ENCODE measurements around the gene THRB. TPM values are rescaled to one million over a fixed set of nuclear protein-coding genes. Genes with fewer than 3 reads are reported as not detected.

Gene THRB
- total and polyA plus RNA-seq, 5 donors from 2014 or later, result 0.30 TPM; not detected in 4

DNA sequence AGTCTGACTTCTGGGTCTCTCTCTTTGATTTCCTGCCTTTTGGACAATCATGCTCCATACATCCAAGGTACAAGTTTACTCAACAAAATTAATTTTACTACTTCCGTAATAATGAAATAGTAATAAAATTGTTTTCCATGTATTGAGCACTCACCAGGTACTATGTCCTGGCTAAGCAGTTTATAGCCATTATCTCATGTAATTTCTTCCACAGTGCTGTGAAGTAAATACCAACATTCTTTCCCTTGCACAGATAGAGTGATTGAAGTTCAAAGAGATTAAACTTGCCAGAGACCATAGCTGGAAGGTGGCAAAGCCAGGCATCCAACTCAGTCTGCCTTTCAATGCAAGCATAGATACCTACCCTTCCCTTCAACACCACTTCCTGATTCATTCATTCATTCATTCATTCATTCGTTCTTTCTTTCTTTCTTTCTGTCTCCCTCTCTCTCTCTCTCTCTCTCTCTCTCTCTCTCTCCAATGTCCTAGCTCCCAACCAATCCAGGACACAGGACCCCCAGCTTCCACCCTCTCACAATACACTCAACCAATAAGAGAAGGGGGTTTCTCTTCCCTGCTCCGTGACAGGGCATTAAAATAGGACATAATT is 12.4 kb downstream of the THRB start:
- DNase-seq, result no peak
- H3K4me1 Mint-ChIP-seq, result no peaks in the 10 kb centered on the region
- no peak overlapping the region for H3K27ac Mint-ChIP-seq
- H3K27ac ChIP-seq (ENCODE audit: insufficient read depth, low read length, poor library complexity, severe bottlenecking), result no peak overlapping the region
- H3K36me3 Mint-ChIP-seq, result no peaks in the 10 kb centered on the region
- H3K36me3 ChIP-seq (ENCODE audit: control insufficient read depth, insufficient read depth, low read length), result no peaks in the 10 kb centered on the region
- H3K9me3 ChIP-seq (ENCODE audit: control insufficient read depth in 2 of 2, low read length in 2 of 2), result no peaks in the 10 kb centered on the region
- no peak overlapping the region for H3K4me3 ChIP-seq (ENCODE audit: low read depth, low read length)
- H3K27me3 Mint-ChIP-seq, result no peaks in the 10 kb centered on the region
- H3K4me3 Mint-ChIP-seq, result no peak overlapping the region
- H3K4me1 ChIP-seq (ENCODE audit: control insufficient read depth, insufficient read depth, low read length, poor library complexity, severe bottlenecking), result no peaks in the 10 kb centered on the region
- peaks cover 0 to 3% (median 0%) of the 10 kb centered on the region in 7 donors for H3K9me3 Mint-ChIP-seq
- H3K27me3 ChIP-seq (ENCODE audit: control insufficient read depth, insufficient read depth, low read length), result no peaks in the 10 kb centered on the region
- no peak for ATAC-seq (ENCODE audit: low read depth in 2 of 2)

DNA sequence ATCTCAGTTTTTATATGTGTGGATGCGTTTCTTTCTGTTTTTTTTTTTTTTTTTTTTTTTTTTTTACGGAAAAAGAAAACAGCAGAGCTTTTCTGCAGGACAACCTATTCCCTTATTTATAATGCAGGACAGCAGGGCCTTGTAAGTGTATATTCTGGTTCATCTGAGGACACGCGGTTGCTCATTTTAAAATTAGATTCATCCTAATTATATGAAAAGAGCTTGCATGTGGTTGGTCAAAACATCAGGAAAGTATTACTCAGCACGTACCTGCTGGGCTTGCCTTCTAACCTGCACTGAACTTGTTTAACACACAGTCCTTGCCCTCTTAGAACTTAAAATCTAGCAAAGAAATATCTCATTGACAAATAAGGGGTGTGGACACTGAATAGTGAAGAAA is 13.5 kb downstream of the THRB start:
- Mint-ChIP-seq H3K4me3 (no peak overlapping the region), H3K9me3 (peaks cover 0 to 3% (median 0%) of the 10 kb centered on the region in 7 donors), H3K27ac (no peak overlapping the region), H3K36me3 (no peaks in the 10 kb centered on the region), H3K27me3 (no peaks in the 10 kb centered on the region), H3K4me1 (no peaks in the 10 kb centered on the region)
- no peak overlapping the region for H3K4me3 ChIP-seq (ENCODE audit: low read depth, low read length)
- DNase-seq (no peak), ATAC-seq (ENCODE audit: low read depth in 2 of 2) (no peak)
- no peak overlapping the region for H3K27ac ChIP-seq (ENCODE audit: insufficient read depth, low read length, poor library complexity, severe bottlenecking)
- no peaks in the 10 kb centered on the region for H3K9me3 ChIP-seq (ENCODE audit: control insufficient read depth in 2 of 2, low read length in 2 of 2)
- no peaks in the 10 kb centered on the region for H3K36me3 ChIP-seq (ENCODE audit: control insufficient read depth, insufficient read depth, low read length)
- no peaks in the 10 kb centered on the region for H3K4me1 ChIP-seq (ENCODE audit: control insufficient read depth, insufficient read depth, low read length, poor library complexity, severe bottlenecking)
- no peaks in the 10 kb centered on the region for H3K27me3 ChIP-seq (ENCODE audit: control insufficient read depth, insufficient read depth, low read length)

GRCh38 chr3:24480497-24480896 is 14.2 kb downstream of the THRB start:
- Histone ChIP-seq H3K36me3 (ENCODE audit: control insufficient read depth, insufficient read depth, low read length) (no peaks in the 10 kb centered on the region), H3K27me3 (ENCODE audit: control insufficient read depth, insufficient read depth, low read length) (no peaks in the 10 kb centered on the region), H3K9me3 (ENCODE audit: control insufficient read depth in 2 of 2, low read length in 2 of 2) (no peaks in the 10 kb centered on the region), H3K4me1 (ENCODE audit: control insufficient read depth, insufficient read depth, low read length, poor library complexity, severe bottlenecking) (no peaks in the 10 kb centered on the region), H3K4me3 (ENCODE audit: low read depth, low read length) (no peak overlapping the region), H3K27ac (ENCODE audit: insufficient read depth, low read length, poor library complexity, severe bottlenecking) (no peak overlapping the region)
- Mint-ChIP-seq H3K27me3 (no peaks in the 10 kb centered on the region), H3K9me3 (peaks cover 0 to 3% (median 0%) of the 10 kb centered on the region in 7 donors), H3K36me3 (no peaks in the 10 kb centered on the region), H3K4me3 (no peak overlapping the region), H3K4me1 (no peaks in the 10 kb centered on the region), H3K27ac (no peak overlapping the region)
- DNase-seq (no peak), ATAC-seq (ENCODE audit: low read depth in 2 of 2) (no peak)

- Mint-ChIP-seq H3K36me3 (no peaks in the 10 kb centered on the region), H3K4me1 (no peaks in the 10 kb centered on the region), H3K27me3 (no peaks in the 10 kb centered on the region), H3K9me3 (peaks cover 0 to 3% (median 0%) of the 10 kb centered on the region in 7 donors), H3K27ac (peak overlapping the region in 1 of 3 donors; percentile 75), H3K4me3 (no peak overlapping the region)
- Histone ChIP-seq H3K9me3 (ENCODE audit: control insufficient read depth in 2 of 2, low read length in 2 of 2) (no peaks in the 10 kb centered on the region), H3K4me3 (ENCODE audit: low read depth, low read length) (no peak overlapping the region), H3K4me1 (ENCODE audit: control insufficient read depth, insufficient read depth, low read length, poor library complexity, severe bottlenecking) (no peaks in the 10 kb centered on the region), H3K36me3 (ENCODE audit: control insufficient read depth, insufficient read depth, low read length) (no peaks in the 10 kb centered on the region), H3K27ac (ENCODE audit: insufficient read depth, low read length, poor library complexity, severe bottlenecking) (no peak overlapping the region), H3K27me3 (ENCODE audit: control insufficient read depth, insufficient read depth, low read length) (no peaks in the 10 kb centered on the region)
- no peak for DNase-seq
- ATAC-seq (ENCODE audit: low read depth in 2 of 2), result no peak
Observed at GRCh38 chr3:24479816-24480215, 14.8 kb downstream of the THRB start.

- H3K9me3 Mint-ChIP-seq, result peaks cover 0 to 7% (median 3%) of the 10 kb centered on the region in 7 donors
- no peak overlapping the region for H3K27ac ChIP-seq (ENCODE audit: insufficient read depth, low read length, poor library complexity, severe bottlenecking)
- no peak overlapping the region for H3K4me3 ChIP-seq (ENCODE audit: low read depth, low read length)
- H3K27me3 Mint-ChIP-seq, result no peaks in the 10 kb centered on the region
- DNase-seq, result no peak
- no peaks in the 10 kb centered on the region for H3K9me3 ChIP-seq (ENCODE audit: control insufficient read depth in 2 of 2, low read length in 2 of 2)
- no peaks in the 10 kb centered on the region for H3K4me1 Mint-ChIP-seq
- H3K27me3 ChIP-seq (ENCODE audit: control insufficient read depth, insufficient read depth, low read length), result no peaks in the 10 kb centered on the region
- no peak overlapping the region for H3K4me3 Mint-ChIP-seq
- H3K27ac Mint-ChIP-seq, result no peak overlapping the region
- H3K36me3 Mint-ChIP-seq, result no peaks in the 10 kb centered on the region
- no peaks in the 10 kb centered on the region for H3K4me1 ChIP-seq (ENCODE audit: control insufficient read depth, insufficient read depth, low read length, poor library complexity, severe bottlenecking)
- no peaks in the 10 kb centered on the region for H3K36me3 ChIP-seq (ENCODE audit: control insufficient read depth, insufficient read depth, low read length)
- no peak for ATAC-seq (ENCODE audit: low read depth in 2 of 2)
Observed at GRCh38 chr3:24476871-24477656, 17.6 kb downstream of the THRB start.

DNA sequence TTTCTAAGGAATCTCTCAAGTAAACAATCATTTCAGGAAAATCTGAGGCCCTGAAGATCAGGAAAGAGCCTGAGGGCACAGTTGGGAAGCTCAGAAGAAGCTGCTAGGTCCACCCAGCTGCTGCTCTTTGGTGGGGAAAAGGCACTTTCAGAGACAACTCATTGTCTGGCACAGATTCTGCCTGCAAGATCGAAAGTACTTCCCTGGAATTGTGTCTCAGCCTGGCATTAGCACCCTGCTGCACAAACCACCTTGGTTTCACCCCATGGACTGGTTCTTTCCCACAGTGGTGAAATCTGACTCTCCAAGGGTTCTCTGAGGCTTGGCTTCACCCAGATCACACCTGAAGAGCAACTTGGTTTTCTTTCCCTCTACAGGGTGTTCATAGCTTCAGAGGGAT is 18.7 kb downstream of the THRB start:
- no peaks in the 10 kb centered on the region for H3K4me1 ChIP-seq (ENCODE audit: control insufficient read depth, insufficient read depth, low read length, poor library complexity, severe bottlenecking)
- no peak for DNase-seq
- no peaks in the 10 kb centered on the region for H3K27me3 ChIP-seq (ENCODE audit: control insufficient read depth, insufficient read depth, low read length)
- no peaks in the 10 kb centered on the region for H3K27me3 Mint-ChIP-seq
- H3K4me3 ChIP-seq (ENCODE audit: low read depth, low read length), result no peak overlapping the region
- no peak for ATAC-seq (ENCODE audit: low read depth in 2 of 2)
- H3K36me3 ChIP-seq (ENCODE audit: control insufficient read depth, insufficient read depth, low read length), result no peaks in the 10 kb centered on the region
- H3K4me1 Mint-ChIP-seq, result no peaks in the 10 kb centered on the region
- no peak overlapping the region for H3K27ac Mint-ChIP-seq
- peaks cover 0 to 13% (median 3%) of the 10 kb centered on the region in 7 donors for H3K9me3 Mint-ChIP-seq
- H3K4me3 Mint-ChIP-seq, result no peak overlapping the region
- H3K36me3 Mint-ChIP-seq, result no peaks in the 10 kb centered on the region
- H3K27ac ChIP-seq (ENCODE audit: insufficient read depth, low read length, poor library complexity, severe bottlenecking), result no peak overlapping the region
- H3K9me3 ChIP-seq (ENCODE audit: control insufficient read depth in 2 of 2, low read length in 2 of 2), result no peaks in the 10 kb centered on the region

- H3K27ac Mint-ChIP-seq, result no peak overlapping the region
- Histone ChIP-seq H3K27me3 (ENCODE audit: control insufficient read depth, insufficient read depth, low read length) (no peaks in the 10 kb centered on the region), H3K36me3 (ENCODE audit: control insufficient read depth, insufficient read depth, low read length) (no peaks in the 10 kb centered on the region), H3K27ac (ENCODE audit: insufficient read depth, low read length, poor library complexity, severe bottlenecking) (no peak overlapping the region), H3K9me3 (ENCODE audit: control insufficient read depth in 2 of 2, low read length in 2 of 2) (no peaks in the 10 kb centered on the region), H3K4me1 (ENCODE audit: control insufficient read depth, insufficient read depth, low read length, poor library complexity, severe bottlenecking) (no peaks in the 10 kb centered on the region), H3K4me3 (ENCODE audit: low read depth, low read length) (no peak overlapping the region)
- peaks cover 0 to 13% (median 0%) of the 10 kb centered on the region in 7 donors for H3K9me3 Mint-ChIP-seq
- no peaks in the 10 kb centered on the region for H3K27me3 Mint-ChIP-seq
- no peak overlapping the region for H3K4me3 Mint-ChIP-seq
- ATAC-seq (ENCODE audit: low read depth in 2 of 2) (no peak), DNase-seq (no peak)
- no peaks in the 10 kb centered on the region for H3K36me3 Mint-ChIP-seq
- no peaks in the 10 kb centered on the region for H3K4me1 Mint-ChIP-seq
Observed at GRCh38 chr3:24474862-24475261, 19.8 kb downstream of the THRB start.

DNA sequence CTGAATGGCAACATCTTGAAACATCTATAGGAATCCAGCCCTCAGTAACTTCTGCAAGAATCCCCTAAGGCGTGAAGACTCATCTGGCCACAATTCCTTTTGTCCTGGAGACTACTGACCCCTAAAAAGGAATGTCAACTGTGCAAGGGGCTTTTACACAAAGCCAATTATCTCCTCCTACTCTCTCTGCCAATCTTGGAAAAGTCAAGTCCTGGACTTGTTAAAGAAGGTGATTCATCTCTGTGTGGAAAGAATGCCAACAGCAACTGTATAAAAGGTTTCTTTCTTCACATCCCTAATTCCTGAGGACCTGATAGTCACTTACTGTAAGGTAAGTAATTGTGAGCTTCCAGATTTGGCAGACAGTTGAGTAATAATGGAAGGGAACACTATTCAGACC is 22.3 kb downstream of the THRB start:
- no peak for ATAC-seq (ENCODE audit: low read depth in 2 of 2)
- no peaks in the 10 kb centered on the region for H3K27me3 Mint-ChIP-seq

More for the DNA sequence above, 22.3 kb downstream of the THRB start:
- Mint-ChIP-seq H3K36me3 (no peaks in the 10 kb centered on the region), H3K9me3 (peaks cover 0 to 17% (median 3%) of the 10 kb centered on the region in 7 donors), H3K4me3 (no peak overlapping the region), H3K4me1 (no peaks in the 10 kb centered on the region), H3K27ac (no peak overlapping the region)
- Histone ChIP-seq H3K27me3 (ENCODE audit: control insufficient read depth, insufficient read depth, low read length) (no peaks in the 10 kb centered on the region), H3K9me3 (ENCODE audit: control insufficient read depth in 2 of 2, low read length in 2 of 2) (no peaks in the 10 kb centered on the region), H3K27ac (ENCODE audit: insufficient read depth, low read length, poor library complexity, severe bottlenecking) (no peak overlapping the region), H3K4me3 (ENCODE audit: low read depth, low read length) (no peak overlapping the region), H3K36me3 (ENCODE audit: control insufficient read depth, insufficient read depth, low read length) (no peaks in the 10 kb centered on the region), H3K4me1 (ENCODE audit: control insufficient read depth, insufficient read depth, low read length, poor library complexity, severe bottlenecking) (no peaks in the 10 kb centered on the region)
- DNase-seq, result no peak
